H9 (cell line): Measurements from ENCODE around the gene ADISSP. TPM values are rescaled to one million over a fixed set of nuclear protein-coding genes. Genes with fewer than 3 reads are reported as not detected.

Experiments used
- DNase-seq: peaks from one replicate; pipeline ENCODE4 v3.0.0-alpha.2; 2017
- H2AFZ ChIP-seq: one replicate; pipeline ENCODE4 v1.6.1; 2013; ENCODE audit warnings: mild to moderate bottlenecking, low read length, control low read depth, moderate library complexity
- H2AK5ac ChIP-seq: 2 replicates; pipeline ENCODE4 v1.6.1; 2013; ENCODE audit warnings: low read length, control low read depth, mixed read lengths; ENCODE audit not compliant: insufficient read length
- H2BK120ac ChIP-seq: one replicate; pipeline ENCODE4 v1.6.1; 2013; ENCODE audit warnings: low read depth, mild to moderate bottlenecking, low read length, control low read depth, inconsistent platforms; ENCODE audit not compliant: poor library complexity, severe bottlenecking
- H2BK12ac ChIP-seq: 2 replicates; pipeline ENCODE4 v1.6.1; 2013; ENCODE audit warnings: low read length, control low read depth, mixed read lengths, low read depth; ENCODE audit not compliant: insufficient read length
- H2BK15ac ChIP-seq: 2 replicates; pipeline ENCODE4 v1.6.1; 2013; ENCODE audit warnings: low read depth, low read length, control low read depth
- H2BK20ac ChIP-seq: one replicate; pipeline ENCODE4 v1.6.1; 2013; ENCODE audit warnings: low read depth, mild to moderate bottlenecking, low read length, control low read depth, inconsistent platforms; ENCODE audit not compliant: poor library complexity, severe bottlenecking
- H2BK5ac ChIP-seq: 2 replicates; pipeline ENCODE4 v1.6.1; 2013; ENCODE audit warnings: low read length, control low read depth, mixed read lengths; ENCODE audit not compliant: insufficient read length
- H3K14ac ChIP-seq: 2 replicates; pipeline ENCODE4 v1.6.1; 2013; ENCODE audit warnings: low read length, control low read depth; ENCODE audit not compliant: insufficient read depth
- H3K18ac ChIP-seq: 2 replicates; pipeline ENCODE4 v1.6.1; 2013; ENCODE audit warnings: low read depth, mild to moderate bottlenecking, mixed read lengths, low read length, control low read depth; ENCODE audit not compliant: insufficient read length
- H3K23ac ChIP-seq: 2 replicates; pipeline ENCODE4 v1.6.1; 2013; ENCODE audit warnings: low read length, control low read depth, mixed read lengths, low read depth; ENCODE audit not compliant: insufficient read length
- H3K23me2 ChIP-seq: 2 replicates; pipeline ENCODE4 v1.6.1; 2013; ENCODE audit warnings: low read depth, mild to moderate bottlenecking, mixed read lengths, low read length, control low read depth; ENCODE audit not compliant: insufficient read length, poor library complexity, severe bottlenecking
- H3K27ac ChIP-seq: 2 replicates; pipeline ENCODE4 v1.5.1; 2013; ENCODE audit warnings: low read length, control low read depth, mixed read lengths, low read depth; ENCODE audit not compliant: insufficient read length
- H3K27me3 ChIP-seq: 2 replicates; pipeline ENCODE4 v1.6.1; 2013; ENCODE audit warnings: low read length, control low read depth, inconsistent platforms; ENCODE audit not compliant: insufficient read depth
- H3K4ac ChIP-seq: 2 replicates; pipeline ENCODE4 v1.6.1; 2013; ENCODE audit warnings: low read depth, mild to moderate bottlenecking, control low read depth, inconsistent platforms, low read length, moderate library complexity
- H3K4me1 ChIP-seq: 2 replicates; pipeline ENCODE4 v1.6.1; 2013; ENCODE audit warnings: low read length, control low read depth, inconsistent platforms; ENCODE audit not compliant: insufficient read depth
- H3K4me2 ChIP-seq: 2 replicates; pipeline ENCODE4 v1.6.1; 2013; ENCODE audit warnings: low read length, control low read depth, mixed read lengths; ENCODE audit not compliant: insufficient read length, insufficient read depth
- H3K56ac ChIP-seq: 2 replicates; pipeline ENCODE4 v1.6.1; 2013; ENCODE audit warnings: low read depth, mild to moderate bottlenecking, mixed read lengths, low read length, control low read depth; ENCODE audit not compliant: insufficient read length
- H3K79me1 ChIP-seq: 2 replicates; pipeline ENCODE4 v1.6.1; 2013; ENCODE audit warnings: low read depth, mild to moderate bottlenecking, moderate library complexity, low read length, control low read depth, inconsistent platforms; ENCODE audit not compliant: insufficient read depth, poor library complexity, severe bottlenecking
- H3K79me2 ChIP-seq: 2 replicates; pipeline ENCODE4 v1.6.1; 2013; ENCODE audit warnings: low read length, control low read depth, inconsistent platforms; ENCODE audit not compliant: insufficient read depth
- H3K9ac ChIP-seq: 2 replicates; pipeline ENCODE4 v1.6.1; 2013; ENCODE audit warnings: low read length, control low read depth, mixed read lengths; ENCODE audit not compliant: insufficient read length; ENCODE audit errors: extremely low read depth
- H3K9me3 ChIP-seq: one replicate; pipeline ENCODE4 v1.6.1; 2013; ENCODE audit warnings: low read depth, low read length, inconsistent platforms; ENCODE audit not compliant: control insufficient read depth
- H3T11ph ChIP-seq: one replicate; pipeline ENCODE4 v1.6.1; 2013; ENCODE audit warnings: mild to moderate bottlenecking, low read length, control low read depth, inconsistent platforms
- H4K20me1 ChIP-seq: one replicate; pipeline ENCODE4 v1.6.1; 2013; ENCODE audit not compliant: control insufficient read depth, insufficient read length, insufficient read depth
- H4K5ac ChIP-seq: 2 replicates; pipeline ENCODE4 v1.6.1; 2013; ENCODE audit warnings: low read depth, mild to moderate bottlenecking, mixed read lengths, low read length, control low read depth; ENCODE audit not compliant: insufficient read length
- H4K8ac ChIP-seq: replicated peaks from 2 replicates; pipeline ENCODE4 v1.6.1; 2013; ENCODE audit warnings: low read length, control low read depth, mixed read lengths, low read depth; ENCODE audit not compliant: insufficient read length
- H4K91ac ChIP-seq: 2 replicates; pipeline ENCODE4 v1.6.1; 2013; ENCODE audit warnings: low read depth, mild to moderate bottlenecking, moderate library complexity, mixed read lengths, low read length, control low read depth; ENCODE audit not compliant: insufficient read length
- H3K27ac Mint-ChIP-seq, 3 experiments: 2 replicates in 2 of 3; 3 replicates in 1 of 3; pipeline ENCODE4 v1.8.0; 2020 to 2021; ENCODE audit warnings: mixed read lengths in 3 of 3, mild to moderate bottlenecking in 1 of 3, moderate library complexity in 1 of 3
- H3K27me3 Mint-ChIP-seq: 2 replicates; pipeline ENCODE4 v1.8.0; 2021; ENCODE audit warnings: low read depth, mild to moderate bottlenecking, moderate library complexity, mixed read lengths
- H3K36me3 Mint-ChIP-seq, 3 experiments: 2 replicates in 2 of 3; 3 replicates in 1 of 3; pipeline ENCODE4 v1.8.0; 2020 to 2021; ENCODE audit warnings: low read depth in 3 of 3, mixed read lengths in 3 of 3; ENCODE audit not compliant: insufficient read depth in 1 of 3
- H3K4me1 Mint-ChIP-seq, 2 experiments: 2 replicates each; pipeline ENCODE4 v1.8.0; 2020; ENCODE audit warnings: mixed read lengths in 2 of 2
- H3K4me3 Mint-ChIP-seq, 2 experiments: 2 replicates in 1 of 2; 3 replicates in 1 of 2; pipeline ENCODE4 v1.8.0; 2020 to 2021; ENCODE audit warnings: mild to moderate bottlenecking in 2 of 2, mixed read lengths in 2 of 2, moderate library complexity in 1 of 2
- H3K9me3 Mint-ChIP-seq, 2 experiments: 2 replicates in 1 of 2; 3 replicates in 1 of 2; pipeline ENCODE4 v1.8.0; 2020; ENCODE audit warnings: mild to moderate bottlenecking in 2 of 2, mixed read lengths in 2 of 2, moderate library complexity in 1 of 2
- CTCF ChIP-seq: fragments of 200-600 bp; sonication (generic); conservative IDR thresholded peaks from 3 replicates; pipeline ENCODE4 v1.8.0; 2021; ENCODE audit warnings: antibody characterized with exemption, mild to moderate bottlenecking
- WGBS: extraction: QIAGEN DNeasy Blood & Tissue Kit; methylation state at CpG from one replicate; pipeline ENCODE4 v1.1.7; 2013; ENCODE audit warnings: missing lambda C conversion rate, low lambda C conversion rate, mixed read lengths; ENCODE audit not compliant: insufficient read length; ENCODE audit errors: extremely low coverage; 5-methylcytosine and 5-hydroxymethylcytosine counted together
- total RNA-seq: library from RNA; stranded (reverse); gene quantifications from 2 replicates; pipeline ENCODE4 v1.2.1, GENCODE V29; 2021

Gene ADISSP
- total RNA-seq, 1 experiment from 2014 or later, result 80.9 TPM

- whole genome bisulfite sequencing, result no CpG with 5 or more reads among the region's 33 CpGs
- Mint-ChIP-seq H3K4me1 (peaks cover 42 to 54% of the 10 kb centered on the region in 2 experiments), H3K4me3 (peak overlapping the region; percentile 73 to 92), H3K36me3 (peaks cover 8 to 13% (median 13%) of the 10 kb centered on the region in 3 experiments; a peak in 5 of 7 replicates), H3K27me3 (peaks cover 19% of the 10 kb centered on the region), H3K27ac (peak overlapping the region in 1 of 3 experiments; percentile 23; a peak in 1 of 7 replicates), H3K9me3 (no peaks in the 10 kb centered on the region)
- no peak overlapping the region for H3K4ac ChIP-seq
- no peak overlapping the region for H3T11ph ChIP-seq
- H2BK120ac ChIP-seq, result no peak overlapping the region
- H3K56ac ChIP-seq, result no peak overlapping the region
- no peak for DNase-seq
- H3K4me2 ChIP-seq, result peak overlapping the region; percentile 35
- no peaks in the 10 kb centered on the region for H3K9me3 ChIP-seq
- H3K23ac ChIP-seq, result no peak overlapping the region
- no peak for TF ChIP-seq CTCF
- no peak overlapping the region for H3K9ac ChIP-seq
- H2AK5ac ChIP-seq, result no peak overlapping the region
- H3K23me2 ChIP-seq, result peaks cover 19% of the 10 kb centered on the region
- H3K14ac ChIP-seq, result no peak overlapping the region
- H2BK12ac ChIP-seq, result no peak overlapping the region
- no peak overlapping the region for H4K5ac ChIP-seq
- H2BK20ac ChIP-seq, result no peak overlapping the region
- no peak overlapping the region for H2BK15ac ChIP-seq
- H3K4me1 ChIP-seq, result no peaks in the 10 kb centered on the region; the same call in 1 of the 2 replicates
- H4K8ac ChIP-seq, result no peak overlapping the region
- H3K27ac ChIP-seq, result no peak overlapping the region
- no peak overlapping the region for H2AFZ ChIP-seq
- no peaks in the 10 kb centered on the region for H3K27me3 ChIP-seq
- no peak overlapping the region for H2BK5ac ChIP-seq
- no peak overlapping the region for H3K18ac ChIP-seq
- no peak overlapping the region for H4K91ac ChIP-seq
- H4K20me1 ChIP-seq, result no peaks in the 10 kb centered on the region
- no peaks in the 10 kb centered on the region for H3K79me2 ChIP-seq
- no peaks in the 10 kb centered on the region for H3K79me1 ChIP-seq
Observed at GRCh38 chr20:3796477-3797225, 29.1 kb upstream of the ADISSP start.
